ENCODE data around the gene RAE1. TPM values are rescaled to one million over a fixed set of nuclear protein-coding genes. Genes with fewer than 3 reads are reported as not detected.

The RAE1 gene
- total RNA-seq, 1 experiment from 2014 or later, result 67.2 TPM

DNA sequence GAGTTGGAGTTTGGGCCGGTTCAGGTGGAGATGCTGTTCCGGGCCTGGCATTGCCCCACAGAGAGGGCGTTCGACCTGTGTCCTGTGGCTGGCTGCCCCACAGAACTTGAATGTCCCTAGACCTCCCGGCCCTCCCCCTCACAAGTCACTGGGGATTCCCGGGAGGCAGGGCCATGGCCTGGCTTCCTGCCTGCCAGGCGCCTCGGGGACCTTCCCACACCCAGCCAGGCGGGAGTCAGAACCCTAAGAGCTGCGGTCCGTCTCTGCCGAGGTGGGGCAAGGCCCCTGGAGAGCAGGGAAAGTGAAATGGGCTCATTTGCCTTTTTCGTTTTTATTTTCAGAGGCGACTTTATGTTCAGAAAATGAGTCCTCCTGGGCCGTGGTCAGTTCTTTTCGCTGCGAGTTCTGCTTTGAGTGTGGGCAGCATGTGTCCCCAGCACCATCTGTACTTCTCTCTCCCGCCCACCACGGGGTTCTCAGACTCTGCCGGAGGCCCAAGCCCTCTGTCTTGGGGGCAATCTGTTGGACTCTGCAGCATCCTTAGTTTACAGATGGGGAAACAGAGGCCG lies 48.6 kb downstream of the RAE1 start:
- H3K4me1 ChIP-seq (replicated peaks), result peaks cover 29% of the 10 kb centered on the region
- H3K4me3 ChIP-seq, result no peak overlapping the region
- no peak overlapping the region for H3K27ac ChIP-seq
- no peaks in the 10 kb centered on the region for H3K9me3 ChIP-seq (replicated peaks)
- DNase-seq (ENCODE audit: low read depth in 1 of 2, low spot score in 2 of 2), result peak in 1 of 2 experiments; percentile 38
- no peaks in the 10 kb centered on the region for H3K27me3 ChIP-seq (replicated peaks)
- H3K36me3 ChIP-seq, result peaks cover 60% of the 10 kb centered on the region

DNA sequence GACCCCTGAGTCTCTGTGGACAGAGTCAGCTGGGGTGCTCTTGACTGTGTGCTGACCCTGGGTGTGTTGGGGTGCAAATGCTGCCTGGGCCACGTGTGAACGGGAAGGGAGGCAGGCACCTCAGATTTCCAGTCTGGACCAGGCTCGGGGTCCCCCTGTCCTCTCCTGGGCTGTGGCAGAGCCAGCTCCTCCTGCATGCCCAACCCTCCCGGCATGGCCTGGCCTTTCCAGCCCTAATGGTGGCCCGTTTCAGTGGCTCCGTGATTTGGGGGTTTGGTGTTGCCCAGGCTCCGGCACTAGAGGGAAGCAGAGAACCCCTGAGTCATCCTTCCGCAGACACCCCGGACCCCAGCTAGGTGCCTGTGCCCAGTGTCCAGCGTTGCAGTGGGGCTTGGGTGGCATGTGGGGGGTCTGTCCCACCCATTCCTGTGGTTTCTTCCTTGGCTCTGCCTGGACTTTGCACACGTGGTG lies 49.2 kb downstream of the RAE1 start:
- H3K4me1 ChIP-seq (replicated peaks), result peaks cover 27% of the 10 kb centered on the region
- no peaks in the 10 kb centered on the region for H3K27me3 ChIP-seq (replicated peaks)
- peaks cover 54% of the 10 kb centered on the region for H3K36me3 ChIP-seq

DNA sequence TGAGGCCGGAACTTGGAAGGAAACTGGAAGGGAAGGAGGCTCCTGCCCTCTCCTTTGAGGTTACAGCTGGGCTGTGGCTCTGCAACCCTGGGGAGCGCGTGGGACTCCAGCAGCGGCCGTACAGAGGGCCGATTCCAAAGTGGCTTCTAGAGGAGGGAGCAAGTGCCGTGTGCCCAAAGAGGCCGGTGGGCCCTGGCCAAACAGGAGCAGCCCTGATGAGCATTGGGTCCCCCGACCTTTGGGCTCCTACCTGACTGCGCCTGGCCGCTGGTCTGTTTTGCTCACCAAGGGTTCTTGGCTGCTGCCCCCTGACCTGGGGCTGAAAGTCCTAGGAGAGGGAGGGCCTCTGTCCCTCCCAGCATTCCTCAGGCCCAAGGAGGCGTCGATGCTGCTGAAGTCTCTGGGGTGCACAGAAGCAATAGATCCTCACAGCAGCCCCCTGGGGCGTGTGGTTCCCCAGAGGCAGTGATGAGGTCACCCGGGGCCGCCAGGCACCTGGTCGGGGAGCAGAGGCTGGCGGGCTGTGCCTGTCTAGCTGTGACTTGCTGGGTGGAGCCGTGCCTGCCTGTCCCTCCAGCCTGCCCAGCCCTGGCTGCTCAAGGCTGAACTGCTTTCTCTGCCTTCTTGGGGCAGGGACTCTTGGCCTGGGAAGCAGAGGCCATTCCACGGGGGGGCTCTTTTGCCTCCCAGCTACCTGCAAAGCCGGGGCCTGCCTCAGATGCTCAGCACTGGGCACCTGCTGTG lies 49.9 kb downstream of the RAE1 start:
- peaks cover 20% of the 10 kb centered on the region for H3K4me1 ChIP-seq (replicated peaks)
- H3K9me3 ChIP-seq (replicated peaks), result no peaks in the 10 kb centered on the region
- no peak overlapping the region for H3K4me3 ChIP-seq
- DNase-seq (ENCODE audit: low read depth in 1 of 2, low spot score in 2 of 2), result no peak
- H3K27me3 ChIP-seq (replicated peaks), result no peaks in the 10 kb centered on the region
- no peak overlapping the region for H3K27ac ChIP-seq
- H3K36me3 ChIP-seq, result peaks cover 54% of the 10 kb centered on the region

More for the DNA sequence above, 49.2 kb downstream of the RAE1 start:
- no peak overlapping the region for H3K4me3 ChIP-seq
- no peak for DNase-seq (ENCODE audit: low read depth in 1 of 2, low spot score in 2 of 2)
- H3K9me3 ChIP-seq (replicated peaks), result no peaks in the 10 kb centered on the region
- H3K27ac ChIP-seq, result no peak overlapping the region

DNA sequence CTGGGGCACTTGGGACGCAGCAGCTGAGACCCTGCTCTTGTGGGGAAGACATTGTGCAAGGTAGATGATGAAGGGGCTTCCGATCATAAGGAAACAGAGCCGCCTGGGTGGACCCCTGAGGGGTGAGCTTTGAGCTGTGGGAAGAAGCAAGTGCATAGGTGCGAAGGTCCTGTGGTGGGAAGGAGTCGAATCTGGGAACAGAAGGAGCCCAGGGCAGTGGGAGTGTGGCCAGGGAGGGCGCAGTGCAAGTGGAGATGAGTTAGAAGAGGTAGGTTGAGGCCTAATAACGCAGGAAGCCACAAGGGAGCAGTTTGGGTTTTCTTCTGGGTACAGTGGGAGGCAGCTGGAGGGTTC lies 50.5 kb downstream of the RAE1 start:
- Histone ChIP-seq H3K27ac (no peak overlapping the region), H3K4me3 (no peak overlapping the region), H3K4me1 (replicated peaks) (peaks cover 17% of the 10 kb centered on the region), H3K36me3 (peaks cover 53% of the 10 kb centered on the region), H3K9me3 (replicated peaks) (no peaks in the 10 kb centered on the region), H3K27me3 (replicated peaks) (no peaks in the 10 kb centered on the region)
- no peak for DNase-seq (ENCODE audit: low read depth in 1 of 2, low spot score in 2 of 2)

DNA sequence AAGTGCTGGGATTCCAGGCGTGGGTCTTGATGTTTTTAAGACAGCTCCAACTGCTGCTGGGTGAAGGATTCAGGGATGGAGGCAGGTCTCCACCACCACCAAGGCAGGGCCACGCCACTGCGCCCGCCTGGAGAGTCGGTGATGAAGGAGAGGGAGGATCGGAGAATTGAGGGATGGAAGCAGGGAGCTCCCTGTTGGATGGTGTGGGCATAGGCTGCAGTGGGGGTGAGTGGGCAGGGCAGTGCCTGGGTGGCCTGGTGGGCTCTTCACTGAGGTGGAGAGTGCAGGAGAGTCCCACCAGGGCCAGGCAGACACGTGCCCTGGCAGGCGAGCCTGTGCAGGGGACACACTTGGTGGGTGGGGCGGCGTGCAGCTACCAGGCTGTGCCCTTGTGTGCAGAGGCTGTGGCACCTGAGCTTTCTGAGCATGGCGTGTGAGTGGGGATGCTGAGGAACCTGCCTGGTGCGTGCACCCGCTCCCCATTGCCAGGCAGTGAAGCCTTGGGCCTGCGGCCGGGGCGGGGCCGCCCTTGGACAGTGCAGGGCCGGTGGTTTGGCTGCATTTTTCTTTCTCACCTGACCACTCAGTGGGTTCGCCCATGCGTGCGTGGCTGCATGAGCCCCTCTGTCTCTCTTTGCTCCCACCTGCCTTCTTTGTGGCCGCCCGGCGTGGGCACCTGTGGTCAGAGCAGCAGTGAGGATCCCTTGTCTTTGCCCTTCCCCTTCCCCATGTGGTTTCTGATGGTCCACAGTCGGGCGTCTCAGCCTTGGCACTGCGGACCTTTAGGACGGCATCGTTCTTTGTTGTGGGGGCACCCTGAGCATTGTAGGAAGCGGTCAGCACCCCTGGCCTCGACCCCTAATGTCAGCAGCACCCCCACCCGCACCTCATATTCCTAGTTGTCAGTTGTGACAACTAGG lies 51.4 kb downstream of the RAE1 start:
- no peak overlapping the region for H3K27ac ChIP-seq
- peaks cover 17% of the 10 kb centered on the region for H3K4me1 ChIP-seq (replicated peaks)
- DNase-seq (ENCODE audit: low read depth in 1 of 2, low spot score in 2 of 2), result no peak
- no peak overlapping the region for H3K4me3 ChIP-seq
- H3K27me3 ChIP-seq (replicated peaks), result no peaks in the 10 kb centered on the region
- peaks cover 47% of the 10 kb centered on the region for H3K36me3 ChIP-seq
- no peaks in the 10 kb centered on the region for H3K9me3 ChIP-seq (replicated peaks)

DNA sequence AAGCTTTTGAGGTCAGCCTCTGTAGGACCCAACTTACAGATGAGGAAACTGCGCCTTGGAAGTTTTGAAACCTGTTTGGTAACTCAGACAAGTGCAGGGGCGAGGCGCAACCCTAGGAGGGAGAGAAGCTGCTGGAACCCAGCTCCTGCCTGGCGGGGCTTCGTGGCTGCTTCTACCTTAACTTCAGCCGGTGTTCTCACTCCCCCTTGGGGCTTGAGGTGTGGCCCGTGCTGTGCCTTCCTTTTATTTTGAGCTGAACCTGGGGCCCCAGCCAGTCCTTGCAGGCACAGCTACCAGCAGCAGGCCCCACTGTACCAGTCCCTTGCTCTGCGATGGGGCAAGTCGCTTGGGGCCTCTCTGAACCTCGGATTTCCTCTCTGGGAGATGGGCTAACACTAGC lies 52.2 kb downstream of the RAE1 start:
- H3K27me3 ChIP-seq (replicated peaks), result no peaks in the 10 kb centered on the region
- no peak overlapping the region for H3K27ac ChIP-seq
- no peak for DNase-seq (ENCODE audit: low read depth in 1 of 2, low spot score in 2 of 2)
- peaks cover 17% of the 10 kb centered on the region for H3K4me1 ChIP-seq (replicated peaks)
- H3K4me3 ChIP-seq, result no peak overlapping the region
- H3K9me3 ChIP-seq (replicated peaks), result no peaks in the 10 kb centered on the region
- H3K36me3 ChIP-seq, result peaks cover 47% of the 10 kb centered on the region

DNA sequence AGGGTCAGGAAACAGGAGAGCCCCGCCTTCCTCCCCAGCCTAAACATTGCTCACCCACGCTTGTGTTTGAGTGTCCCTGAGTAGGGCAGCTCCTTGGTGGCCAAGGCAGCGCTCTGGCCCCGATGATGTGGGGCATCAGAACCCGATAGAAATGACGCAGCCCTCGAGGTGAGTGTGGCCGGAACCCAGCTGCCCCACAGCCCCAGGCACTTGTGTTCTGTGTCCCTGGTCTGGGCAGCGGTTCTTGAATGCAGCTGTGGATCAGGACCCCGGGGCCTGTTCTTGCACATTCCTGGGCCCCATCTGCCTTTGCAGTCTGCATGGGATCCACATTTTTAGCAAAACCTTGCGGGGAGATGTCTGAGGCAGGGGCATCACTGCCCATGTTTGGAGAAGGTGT lies 53.0 kb downstream of the RAE1 start:
- H3K9me3 ChIP-seq (replicated peaks), result no peaks in the 10 kb centered on the region
- DNase-seq (ENCODE audit: low read depth in 1 of 2, low spot score in 2 of 2), result no peak
- H3K27me3 ChIP-seq (replicated peaks), result no peaks in the 10 kb centered on the region
- H3K4me1 ChIP-seq (replicated peaks), result peaks cover 14% of the 10 kb centered on the region
- H3K4me3 ChIP-seq, result no peak overlapping the region
- H3K36me3 ChIP-seq, result peaks cover 51% of the 10 kb centered on the region
- H3K27ac ChIP-seq, result no peak overlapping the region

DNA sequence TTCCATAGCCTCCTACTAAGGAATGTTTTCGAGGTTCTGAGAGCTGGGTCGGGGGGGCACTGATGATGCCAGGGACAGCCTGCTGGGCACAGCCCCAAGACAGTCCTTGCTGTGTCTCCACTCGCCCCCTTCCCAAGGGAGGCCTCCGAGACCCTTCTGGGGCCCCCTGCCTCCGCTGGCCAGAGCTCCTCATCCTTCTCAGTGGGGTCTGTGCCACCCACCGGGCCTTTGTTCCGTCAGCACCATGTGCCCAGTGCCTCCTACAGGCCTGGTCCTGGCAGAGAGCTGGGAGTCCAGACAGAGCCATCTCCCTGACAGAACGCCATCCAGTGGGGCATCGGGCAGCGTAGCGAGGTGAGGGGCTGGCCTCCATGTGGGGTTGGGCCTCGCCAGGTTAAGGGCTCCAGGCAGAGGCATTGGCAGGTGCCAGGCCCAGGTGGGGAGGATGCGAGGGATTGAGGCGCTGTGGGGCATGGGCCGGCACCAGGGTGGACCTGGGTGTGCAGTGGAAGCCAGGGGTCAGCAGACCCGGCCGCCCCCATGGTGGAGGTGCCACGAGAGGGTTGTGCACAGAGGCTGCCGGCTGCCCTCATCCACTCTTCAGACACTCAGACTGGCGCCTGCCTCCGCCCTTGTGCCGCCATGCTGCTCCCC lies 53.5 kb downstream of the RAE1 start:
- H3K9me3 ChIP-seq (replicated peaks), result no peaks in the 10 kb centered on the region
- H3K4me3 ChIP-seq, result no peak overlapping the region

DNA sequence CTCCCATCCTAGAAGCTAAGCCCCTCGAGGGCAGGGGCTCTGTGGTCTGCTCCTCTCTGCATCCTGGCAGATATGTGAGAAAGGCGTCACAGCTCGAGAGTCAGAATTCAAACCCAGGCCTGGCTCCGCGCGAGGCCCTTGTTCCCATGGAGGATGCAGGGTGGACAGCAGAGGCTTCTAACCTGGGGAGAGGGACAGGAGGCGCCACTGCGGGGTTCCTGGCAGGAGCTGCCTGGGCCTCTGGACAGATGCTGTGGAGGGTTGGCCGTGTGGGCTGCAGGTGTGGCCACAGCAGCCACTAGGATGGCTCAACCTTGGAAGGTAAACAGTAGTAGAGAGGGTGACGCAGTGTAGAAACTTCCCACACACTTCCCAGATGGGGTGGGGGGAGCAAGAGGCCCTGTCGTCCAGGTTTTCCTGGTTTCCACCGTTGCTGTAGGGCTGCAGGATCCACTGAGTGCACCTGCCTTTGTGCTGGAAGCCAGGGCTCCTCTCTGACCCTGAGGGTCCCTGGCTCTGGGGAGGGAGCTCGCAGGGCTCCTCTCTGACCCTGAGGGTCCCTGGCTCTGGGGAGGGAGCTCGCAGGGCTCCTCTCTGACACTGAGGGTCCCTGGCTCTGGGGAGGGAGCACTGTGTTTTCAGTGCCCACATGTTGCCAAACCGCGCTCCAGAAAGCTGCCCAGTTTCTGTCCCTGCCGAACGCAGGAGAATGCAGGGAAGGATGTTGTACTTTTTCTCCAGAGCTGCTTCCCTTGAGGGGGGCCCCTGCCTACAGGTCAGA lies 54.4 kb downstream of the RAE1 start:
- Histone ChIP-seq H3K4me3 (no peak overlapping the region), H3K9me3 (replicated peaks) (no peaks in the 10 kb centered on the region), H3K36me3 (peaks cover 45% of the 10 kb centered on the region), H3K4me1 (replicated peaks) (peaks cover under 1% of the 10 kb centered on the region; the same call in 1 of the 2 replicates), H3K27ac (no peak overlapping the region), H3K27me3 (replicated peaks) (no peaks in the 10 kb centered on the region)
- DNase-seq (ENCODE audit: low read depth in 1 of 2, low spot score in 2 of 2), result no peak

More for the DNA sequence above, 53.5 kb downstream of the RAE1 start:
- Histone ChIP-seq H3K4me1 (replicated peaks) (peaks cover 9% of the 10 kb centered on the region), H3K27me3 (replicated peaks) (no peaks in the 10 kb centered on the region), H3K27ac (no peak overlapping the region), H3K36me3 (peaks cover 51% of the 10 kb centered on the region)
- DNase-seq (ENCODE audit: low read depth in 1 of 2, low spot score in 2 of 2), result no peak

DNA sequence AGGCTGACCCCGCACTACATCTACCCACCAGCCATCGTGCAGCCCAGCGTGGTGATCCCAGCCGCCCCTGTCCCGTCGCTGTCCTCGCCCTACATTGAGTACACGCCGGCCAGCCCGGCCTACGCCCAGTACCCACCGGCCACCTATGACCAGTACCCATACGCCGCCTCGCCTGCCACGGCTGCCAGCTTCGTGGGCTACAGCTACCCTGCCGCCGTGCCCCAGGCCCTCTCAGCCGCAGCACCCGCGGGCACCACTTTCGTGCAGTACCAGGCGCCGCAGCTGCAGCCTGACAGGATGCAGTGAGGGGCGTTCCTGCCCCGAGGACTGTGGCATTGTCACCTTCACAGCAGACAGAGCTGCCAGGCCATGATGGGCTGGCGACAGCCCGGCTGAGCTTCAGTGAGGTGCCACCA lies 56.5 kb downstream of the RAE1 start:
- Histone ChIP-seq H3K4me1 (replicated peaks) (no peaks in the 10 kb centered on the region), H3K36me3 (peaks cover 35% of the 10 kb centered on the region), H3K27ac (no peak overlapping the region), H3K9me3 (replicated peaks) (no peaks in the 10 kb centered on the region), H3K27me3 (replicated peaks) (no peaks in the 10 kb centered on the region), H3K4me3 (no peak overlapping the region)
- DNase-seq (ENCODE audit: low read depth in 1 of 2, low spot score in 2 of 2), result no peak

DNA sequence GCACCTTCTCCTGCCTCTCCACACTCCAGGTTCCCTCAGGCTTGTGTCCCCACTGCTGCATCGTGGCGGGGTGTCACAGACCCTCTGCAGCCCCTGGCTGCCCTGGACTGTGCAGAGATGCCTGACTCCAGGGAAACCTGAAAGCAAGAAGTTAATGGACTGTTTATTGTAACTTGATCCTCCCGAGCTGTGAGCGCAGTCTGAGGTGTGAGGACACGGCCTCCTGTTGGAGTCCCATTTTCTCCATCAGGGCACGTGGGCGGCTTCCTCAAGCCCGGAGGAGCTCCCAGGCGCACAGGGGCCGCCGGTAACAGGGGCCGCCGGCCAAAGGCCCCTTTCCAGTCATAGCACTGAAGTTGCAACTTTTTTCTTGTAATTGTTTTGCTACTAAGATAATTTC lies 57.1 kb downstream of the RAE1 start:
- Histone ChIP-seq H3K9me3 (replicated peaks) (no peaks in the 10 kb centered on the region), H3K4me1 (replicated peaks) (no peaks in the 10 kb centered on the region), H3K27me3 (replicated peaks) (no peaks in the 10 kb centered on the region), H3K27ac (no peak overlapping the region), H3K4me3 (no peak overlapping the region), H3K36me3 (peaks cover 35% of the 10 kb centered on the region)
- no peak for DNase-seq (ENCODE audit: low read depth in 1 of 2, low spot score in 2 of 2)

DNA sequence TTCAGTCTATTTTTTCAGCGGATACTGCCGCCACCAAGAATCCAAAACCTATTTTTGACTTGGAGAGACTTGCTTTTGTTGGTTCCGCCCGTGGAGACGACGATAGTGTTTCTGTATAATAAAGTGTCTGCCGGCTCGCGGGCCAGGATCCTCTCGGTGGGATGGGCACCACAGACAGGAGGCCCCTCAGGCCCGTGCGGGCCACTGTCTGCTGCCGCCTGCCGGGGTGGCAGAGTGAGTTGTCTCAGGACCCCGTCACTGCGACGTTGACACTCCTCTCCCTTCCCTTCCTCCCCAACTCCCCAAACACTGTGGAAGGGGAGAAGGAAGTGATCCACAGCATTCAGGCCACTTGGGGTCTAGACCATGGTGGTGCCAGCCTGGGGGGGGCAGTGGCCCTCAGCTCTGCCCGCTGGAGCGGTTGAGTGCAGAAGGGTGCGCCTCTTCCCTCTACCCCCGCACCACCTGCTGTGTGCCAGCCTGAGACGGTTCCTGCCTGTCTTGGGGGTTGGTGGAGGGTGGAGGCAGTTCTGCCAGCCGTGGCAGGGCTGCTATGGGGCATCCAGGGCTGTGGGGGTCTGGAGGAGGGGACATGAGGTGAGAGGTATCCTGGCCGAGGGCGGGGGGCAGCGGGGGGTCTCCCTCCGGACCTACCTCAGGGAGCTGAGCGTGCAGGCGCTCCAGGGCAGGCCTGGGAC lies 57.6 kb downstream of the RAE1 start:
- DNase-seq (ENCODE audit: low read depth in 1 of 2, low spot score in 2 of 2), result no peak
- H3K4me1 ChIP-seq (replicated peaks), result no peaks in the 10 kb centered on the region
- H3K9me3 ChIP-seq (replicated peaks), result no peaks in the 10 kb centered on the region
- H3K27ac ChIP-seq, result no peak overlapping the region
- H3K4me3 ChIP-seq, result no peak overlapping the region
- H3K27me3 ChIP-seq (replicated peaks), result no peaks in the 10 kb centered on the region
- peaks cover 34% of the 10 kb centered on the region for H3K36me3 ChIP-seq
